NOMO-1 treated with dmso at 0.1 percent for 144 hours (cell line): ENCODE measurements around the gene UNKL.

Source experiments
- DNase-seq: peaks from one replicate; lab custom pipeline; 2025; ENCODE audit not compliant: unreplicated experiment; lab: John Stamatoyannopoulos, UW

The UNKL gene, protein sequence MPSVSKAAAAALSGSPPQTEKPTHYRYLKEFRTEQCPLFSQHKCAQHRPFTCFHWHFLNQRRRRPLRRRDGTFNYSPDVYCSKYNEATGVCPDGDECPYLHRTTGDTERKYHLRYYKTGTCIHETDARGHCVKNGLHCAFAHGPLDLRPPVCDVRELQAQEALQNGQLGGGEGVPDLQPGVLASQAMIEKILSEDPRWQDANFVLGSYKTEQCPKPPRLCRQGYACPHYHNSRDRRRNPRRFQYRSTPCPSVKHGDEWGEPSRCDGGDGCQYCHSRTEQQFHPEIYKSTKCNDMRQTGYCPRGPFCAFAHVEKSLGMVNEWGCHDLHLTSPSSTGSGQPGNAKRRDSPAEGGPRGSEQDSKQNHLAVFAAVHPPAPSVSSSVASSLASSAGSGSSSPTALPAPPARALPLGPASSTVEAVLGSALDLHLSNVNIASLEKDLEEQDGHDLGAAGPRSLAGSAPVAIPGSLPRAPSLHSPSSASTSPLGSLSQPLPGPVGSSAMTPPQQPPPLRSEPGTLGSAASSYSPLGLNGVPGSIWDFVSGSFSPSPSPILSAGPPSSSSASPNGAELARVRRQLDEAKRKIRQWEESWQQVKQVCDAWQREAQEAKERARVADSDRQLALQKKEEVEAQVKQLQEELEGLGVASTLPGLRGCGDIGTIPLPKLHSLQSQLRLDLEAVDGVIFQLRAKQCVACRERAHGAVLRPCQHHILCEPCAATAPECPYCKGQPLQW

DNA sequence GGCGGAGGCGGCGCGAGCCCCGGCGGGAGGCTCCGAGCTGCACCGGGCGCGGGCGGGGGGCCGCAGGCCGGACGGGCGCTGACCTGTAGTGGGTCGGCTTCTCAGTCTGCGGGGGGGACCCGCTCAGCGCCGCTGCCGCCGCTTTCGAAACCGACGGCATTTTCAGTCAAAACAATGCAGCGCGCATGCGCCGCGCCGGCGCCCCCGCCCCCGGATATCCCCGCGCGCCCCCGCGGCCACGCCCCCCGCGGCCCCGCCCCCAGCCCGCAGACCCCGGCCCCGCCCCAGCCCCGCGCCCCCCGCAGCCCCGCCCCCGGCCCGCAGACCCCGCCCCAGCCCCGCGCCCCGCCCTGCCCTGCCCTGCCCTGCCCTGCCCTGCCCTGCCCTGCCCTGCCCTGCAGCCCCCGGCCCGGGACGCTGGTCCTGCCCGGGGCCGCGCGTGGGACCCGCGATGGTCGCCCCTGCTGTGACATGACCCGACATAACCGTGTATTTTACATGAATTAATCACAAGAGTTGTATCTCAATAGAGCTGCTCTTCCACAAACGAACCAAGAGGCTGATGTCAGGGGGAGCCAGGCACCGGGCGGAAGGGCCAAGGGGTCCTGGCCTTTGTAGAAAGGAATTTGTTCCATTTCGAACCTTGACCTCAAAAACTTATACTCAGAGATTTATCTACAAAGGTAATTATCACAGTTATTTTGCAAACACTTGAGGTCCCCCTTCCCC lies at the start of gene UNKL:
Gene UNKL, minus strand, starts transcription at position 173 of the 729 bp plus-strand sequence. Its CDS starts 13 bp downstream, at position 160.
- peak; percentile 5 for DNase-seq

DNA sequence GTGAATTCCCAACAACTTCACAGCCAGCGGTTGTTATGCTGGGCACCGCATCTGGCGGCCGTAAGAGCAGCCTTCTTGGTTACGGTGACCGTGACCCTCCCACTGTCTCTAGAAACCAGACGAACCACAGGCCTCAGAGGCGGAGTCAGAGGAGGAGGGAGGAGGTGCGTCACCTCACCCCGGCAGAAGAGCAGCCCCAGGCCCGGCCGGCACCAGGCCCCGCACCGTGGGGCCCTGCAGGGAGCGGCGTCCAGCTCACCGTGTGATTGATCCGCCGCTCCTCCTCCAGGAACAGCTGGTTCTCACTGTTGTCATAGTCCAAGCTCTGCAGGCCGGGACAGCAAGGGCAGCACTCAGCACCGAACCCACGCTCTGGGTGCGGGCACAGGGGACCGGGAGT lies 46.6 kb upstream of the UNKL start:
- no peak for DNase-seq

DNA sequence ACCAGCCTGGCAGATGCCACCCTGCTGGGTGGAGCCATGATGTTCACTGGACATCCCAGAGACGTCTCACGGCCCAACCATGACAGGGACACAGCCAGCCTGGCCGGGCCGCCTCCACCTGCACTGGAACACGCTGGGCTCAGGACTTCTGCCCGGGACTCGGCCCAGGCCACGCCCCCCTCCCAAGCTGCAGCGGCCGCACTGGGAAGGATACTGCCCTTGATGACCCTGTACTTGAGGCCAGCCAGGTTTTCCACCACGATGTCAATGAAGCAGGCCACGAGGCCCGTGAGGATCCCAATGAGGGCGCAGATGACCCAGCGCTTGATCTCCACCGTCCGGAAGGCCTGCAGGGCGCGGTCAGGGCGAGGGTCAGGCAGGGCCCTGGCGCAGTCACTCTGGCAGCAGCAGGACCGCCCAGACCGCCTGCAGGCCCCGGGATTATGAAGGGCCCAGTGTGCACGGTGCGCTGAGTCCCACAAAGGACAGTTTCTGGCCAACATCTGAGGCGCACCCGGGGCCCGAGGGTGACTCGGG lies 46.2 kb upstream of the UNKL start:
- DNase-seq: no peak

DNA sequence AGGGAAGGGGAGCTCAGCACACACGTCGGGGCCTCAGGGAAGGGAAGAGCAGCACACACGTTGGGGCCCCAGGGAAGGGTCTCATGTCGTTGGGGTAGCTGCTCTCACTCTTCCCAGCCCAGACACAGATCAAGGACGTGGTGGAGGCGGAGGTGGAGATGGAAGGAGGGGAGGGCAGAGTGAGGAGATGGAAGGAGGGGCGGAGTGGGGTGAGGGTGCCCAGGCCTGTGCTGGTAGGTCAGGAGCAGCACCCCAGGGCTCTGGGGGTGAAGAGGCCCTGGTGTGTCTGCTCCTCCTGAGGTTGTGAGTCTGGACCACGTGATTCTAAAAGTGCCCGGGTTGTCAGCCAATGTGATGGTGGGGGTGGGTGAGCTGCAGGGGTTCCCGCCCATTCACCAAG lies 45.5 kb upstream of the UNKL start:
- no peak for DNase-seq

DNA sequence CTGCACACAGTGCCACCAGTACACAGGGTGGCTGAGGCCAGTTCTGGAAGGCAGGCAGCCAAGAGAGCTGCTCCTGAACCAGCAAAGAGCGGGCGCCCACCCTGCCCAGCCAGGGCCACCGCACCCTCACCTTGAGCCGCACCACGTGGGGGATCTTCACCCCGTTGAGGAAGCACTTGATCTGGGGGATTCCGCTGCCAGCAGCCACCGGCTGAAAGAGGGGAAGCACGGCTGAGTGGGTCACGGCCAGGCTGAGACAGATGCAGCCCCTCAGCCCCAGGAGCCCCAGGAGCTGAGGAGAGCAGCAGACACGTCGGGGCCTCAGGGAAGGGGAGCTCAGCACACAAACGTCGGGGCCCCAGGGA lies 44.5 kb upstream of the UNKL start:
- DNase-seq: no peak

DNA sequence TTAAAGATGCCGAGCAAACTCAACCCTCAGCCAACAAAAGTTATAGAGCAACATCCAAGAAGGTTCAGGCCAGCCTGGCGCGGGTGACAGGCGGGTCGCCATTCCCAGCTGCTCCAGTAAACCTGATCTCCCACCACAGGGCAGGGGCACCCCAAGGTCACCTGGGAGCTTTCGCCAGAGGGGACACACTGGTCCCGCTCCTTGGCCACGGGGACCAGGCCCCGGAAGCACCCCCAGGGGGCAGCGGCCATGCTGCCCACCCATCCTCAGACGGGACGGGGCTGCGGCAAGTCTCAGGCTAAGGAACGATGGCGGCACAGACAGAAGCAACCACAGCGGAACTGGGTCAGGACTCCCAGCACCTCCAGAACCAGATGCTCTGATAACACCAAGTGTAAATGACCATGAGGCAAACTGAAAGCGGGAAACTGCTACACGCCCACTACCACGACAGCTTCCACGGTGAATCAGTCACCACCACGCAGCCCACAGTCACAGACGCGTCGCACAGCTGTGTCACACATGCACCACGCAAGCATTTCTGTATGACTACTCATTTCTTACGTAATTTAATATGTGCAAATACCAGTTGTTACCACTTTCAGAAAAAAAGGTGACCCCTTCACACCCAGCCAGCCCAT lies 44.0 kb upstream of the UNKL start:
- no peak for DNase-seq

DNA sequence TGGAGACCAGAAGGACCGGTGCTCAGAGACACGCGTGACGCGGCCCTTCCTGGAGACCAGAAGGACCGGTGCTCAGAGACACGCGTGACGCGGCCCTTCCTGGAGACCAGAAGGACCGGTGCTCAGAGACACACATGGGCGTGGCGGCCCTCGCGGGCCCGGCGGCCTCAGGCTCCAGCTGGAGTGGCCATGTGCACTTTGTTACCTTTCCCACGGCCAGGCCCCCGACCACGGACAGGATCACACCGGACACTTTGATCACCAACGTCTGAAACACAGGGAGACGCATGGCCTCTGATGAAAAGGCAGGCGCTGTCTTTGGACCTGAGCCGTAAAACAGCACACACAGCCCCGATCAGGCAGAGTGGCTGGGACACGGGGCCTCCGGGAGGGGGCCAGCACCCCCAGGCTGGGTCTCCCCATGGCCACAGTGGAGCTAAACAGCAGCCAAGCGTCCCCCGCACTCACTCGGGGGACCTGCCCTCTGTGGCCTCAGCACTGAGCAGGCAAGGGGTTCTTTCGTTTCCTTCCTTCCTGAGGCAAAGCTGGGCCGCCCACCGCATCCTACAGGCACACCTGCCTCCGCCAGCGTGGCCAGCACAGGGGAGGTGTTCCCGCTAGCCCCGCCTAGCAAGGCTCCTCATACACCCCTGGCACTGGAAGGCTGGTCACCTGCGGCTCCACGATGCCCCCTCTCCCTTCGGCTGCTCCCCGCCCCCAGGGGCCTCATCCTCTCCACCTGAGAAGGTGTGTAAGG lies 43.2 kb upstream of the UNKL start:
- no peak for DNase-seq

DNA sequence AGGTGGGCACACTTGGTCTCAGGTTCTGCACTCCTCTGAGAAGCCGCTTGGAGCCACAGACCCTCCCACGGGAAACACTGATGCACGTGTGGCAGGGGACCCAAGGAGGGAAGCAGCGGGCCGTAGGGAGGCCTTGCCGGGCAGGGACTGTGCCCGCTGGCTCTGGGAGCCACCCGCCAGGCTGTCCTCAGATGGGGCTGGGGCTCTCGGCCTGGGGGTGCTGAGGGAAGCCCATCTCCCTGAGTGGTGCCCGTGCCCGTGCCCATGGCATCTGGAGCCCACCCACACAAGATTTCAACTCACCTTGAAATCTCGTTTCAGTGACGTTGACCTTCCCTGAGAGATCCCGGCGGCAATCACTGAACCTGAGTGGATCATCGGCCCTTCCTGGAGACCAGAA lies 42.4 kb upstream of the UNKL start:
- no peak for DNase-seq

DNA sequence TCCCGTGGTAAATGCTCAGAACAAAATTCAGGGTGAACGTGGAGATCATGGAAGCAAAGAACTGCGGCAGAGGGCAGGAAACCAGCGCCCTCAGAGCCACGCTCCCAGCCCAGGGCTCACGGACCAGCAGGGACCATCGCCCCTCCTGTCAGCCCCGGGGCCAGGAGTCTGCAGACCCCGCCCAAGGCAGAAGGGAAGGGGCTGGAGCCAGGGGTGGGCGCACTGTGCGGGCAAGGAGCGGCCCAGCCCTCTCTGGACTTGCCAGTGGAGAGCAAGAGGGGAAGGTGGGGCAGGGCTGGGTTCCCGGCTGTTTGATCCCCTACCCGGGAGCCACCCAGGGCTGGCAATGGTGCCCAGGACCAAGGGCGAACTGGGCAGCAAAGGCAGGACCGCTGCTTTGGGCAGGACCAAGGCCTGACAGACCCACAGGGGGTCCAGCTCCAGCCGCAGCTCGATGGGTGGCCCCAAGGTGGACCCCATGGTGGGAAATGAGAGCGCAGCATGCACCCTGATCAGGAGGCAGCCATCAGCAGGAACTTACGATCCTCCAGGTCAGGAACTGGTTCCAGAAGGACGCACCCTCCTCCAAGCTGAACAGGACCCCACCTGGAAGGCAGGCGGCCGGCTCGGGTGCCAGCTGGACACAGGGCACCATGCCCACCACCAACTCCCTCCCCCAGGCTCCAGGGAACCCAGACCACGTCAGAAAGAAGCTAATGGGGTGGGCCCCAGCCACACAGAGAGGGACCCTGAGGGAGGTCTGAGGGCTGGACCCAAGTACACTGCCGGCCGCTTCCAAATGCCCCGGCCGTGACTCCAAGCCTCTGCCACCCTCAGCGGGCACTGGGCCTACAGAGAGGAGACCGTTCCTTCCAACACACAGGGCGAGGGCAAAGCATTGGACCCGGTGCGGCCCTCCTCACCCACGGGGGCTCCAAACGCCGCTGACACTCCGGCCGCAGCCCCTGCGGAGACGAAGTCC lies 41.0 kb upstream of the UNKL start:
- no peak for DNase-seq

DNA sequence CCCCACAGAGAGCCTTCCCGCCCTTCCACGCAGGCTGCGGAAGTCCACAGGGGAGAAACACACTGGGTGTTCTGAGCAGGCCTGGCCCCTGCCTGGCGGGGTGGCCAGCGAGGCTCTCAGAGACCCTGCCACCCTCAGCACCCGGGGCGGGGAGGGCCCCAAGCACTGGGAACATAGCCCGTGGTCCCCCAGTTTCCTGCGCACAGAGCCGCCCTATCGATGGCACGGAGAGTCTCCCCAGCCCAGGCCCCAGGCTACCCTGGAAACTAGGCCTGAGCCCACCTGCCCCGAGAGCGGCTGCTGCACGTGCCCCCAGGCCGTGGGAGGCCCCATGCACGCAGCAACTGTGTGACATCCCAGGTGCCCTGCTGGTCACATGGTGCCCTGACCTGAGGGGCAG lies 40.1 kb upstream of the UNKL start:
- DNase-seq: no peak

DNA sequence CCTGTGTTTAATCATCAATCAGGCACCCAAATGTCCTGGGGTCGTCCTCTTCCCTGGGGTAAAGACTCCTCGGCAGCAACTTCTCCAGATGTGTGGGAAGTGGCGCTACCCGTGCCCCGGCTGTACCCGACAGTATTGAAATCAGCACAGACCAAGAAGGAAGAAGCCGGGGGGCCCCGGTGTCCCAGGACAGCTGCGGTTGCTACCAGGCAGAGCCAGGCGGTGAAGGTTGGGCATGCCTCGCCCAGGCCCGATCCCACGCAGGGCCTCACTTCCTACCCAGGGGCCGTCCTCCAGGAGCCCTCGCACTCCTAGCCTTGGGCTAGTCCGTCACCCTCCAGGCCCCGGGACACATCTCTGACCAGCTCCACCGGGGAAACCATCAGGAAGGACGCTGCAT lies 38.8 kb upstream of the UNKL start:
- DNase-seq: no peak

DNA sequence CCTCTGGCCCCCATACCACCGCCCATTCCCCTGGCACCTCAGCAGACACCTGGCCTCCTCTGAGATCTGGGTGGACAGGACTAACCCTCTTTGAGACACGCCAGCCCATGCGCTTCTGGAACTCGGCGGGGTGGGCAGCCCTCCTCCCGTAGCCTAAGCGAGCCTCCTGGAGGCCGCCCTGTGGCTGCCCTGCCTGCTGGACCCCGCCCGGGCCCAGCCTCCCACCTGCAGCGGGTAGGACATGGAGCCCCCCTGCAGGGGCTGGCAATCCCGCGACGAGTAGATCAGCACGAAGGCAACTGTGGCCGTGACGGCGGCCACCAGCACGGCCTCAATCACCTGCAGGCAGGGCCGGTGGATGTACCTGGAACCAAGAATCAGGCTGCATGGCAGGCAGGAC lies 38.0 kb upstream of the UNKL start:
- DNase-seq: no peak

DNA sequence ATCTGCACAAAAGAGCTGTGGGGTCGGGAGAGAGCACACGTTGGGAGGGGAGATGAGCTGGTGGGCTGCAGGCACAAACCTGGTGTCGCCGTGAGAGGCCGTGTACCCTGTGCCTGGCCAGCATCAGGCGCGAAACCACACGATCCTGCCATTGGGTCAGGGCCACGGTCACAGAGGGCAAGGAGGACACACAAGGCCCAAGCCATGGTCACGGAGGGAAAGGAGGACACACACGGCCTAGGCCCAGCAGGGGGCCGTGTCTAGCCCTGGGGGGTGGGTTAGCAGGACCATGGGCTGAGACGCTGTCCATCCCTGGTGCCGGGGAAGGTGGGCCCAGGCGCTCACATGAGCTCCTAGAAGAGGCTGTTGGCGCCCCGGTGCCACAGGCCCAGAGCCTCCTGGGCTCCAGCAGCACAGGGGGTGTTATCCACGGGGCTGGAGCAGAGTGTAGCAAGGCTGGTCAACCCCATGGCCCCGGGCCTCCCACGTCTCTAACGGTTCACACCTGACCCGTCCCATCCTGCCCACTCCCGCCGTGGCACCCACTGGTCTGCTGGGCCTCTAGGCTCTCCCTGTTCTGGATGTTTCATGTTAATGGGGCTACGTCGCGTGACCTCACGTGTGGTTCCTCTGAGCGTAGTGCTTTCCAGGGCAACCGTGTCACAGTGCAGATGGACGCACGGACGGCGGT lies 37.3 kb upstream of the UNKL start:
- no peak for DNase-seq

DNA sequence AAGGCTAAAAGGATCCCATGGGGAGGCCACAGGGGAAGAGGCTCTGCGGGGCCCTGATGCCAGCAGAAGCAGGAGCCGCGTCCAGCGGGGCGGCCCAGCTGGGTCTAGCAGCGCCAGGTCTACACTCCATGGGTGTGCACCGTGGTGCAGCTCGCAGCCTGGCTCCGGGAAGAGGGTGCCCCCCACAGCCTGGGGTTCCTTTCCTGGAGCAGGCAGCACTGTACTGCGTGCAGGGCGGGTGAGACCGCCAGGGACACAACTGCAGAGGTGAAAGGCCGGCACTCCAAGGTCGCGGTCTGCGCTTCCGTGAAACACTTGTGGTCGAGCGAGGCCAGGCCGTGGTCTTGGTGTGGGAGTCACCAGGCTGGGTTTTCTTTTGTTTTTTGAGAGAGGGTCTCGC lies 36.3 kb upstream of the UNKL start:
- DNase-seq: no peak

DNA sequence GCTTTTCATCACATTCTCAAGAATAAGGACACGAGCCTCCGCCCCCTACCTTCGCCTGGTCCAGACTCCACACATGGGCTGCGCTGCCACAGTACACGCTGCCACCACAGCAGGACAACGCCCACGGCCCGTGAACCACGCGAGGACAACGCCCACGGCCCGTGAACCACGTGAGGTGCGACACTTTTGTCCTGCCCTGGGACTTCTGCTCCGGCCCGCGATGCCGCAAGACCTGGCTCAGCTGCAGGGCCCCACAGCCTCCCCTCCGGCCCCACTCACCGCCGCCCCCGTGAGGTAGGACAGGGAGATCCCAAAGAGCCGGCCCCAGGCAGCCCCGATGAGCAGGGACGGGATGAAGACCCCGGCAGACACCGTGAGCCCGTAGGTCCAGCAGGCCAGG lies 35.7 kb upstream of the UNKL start:
- no peak for DNase-seq

DNA sequence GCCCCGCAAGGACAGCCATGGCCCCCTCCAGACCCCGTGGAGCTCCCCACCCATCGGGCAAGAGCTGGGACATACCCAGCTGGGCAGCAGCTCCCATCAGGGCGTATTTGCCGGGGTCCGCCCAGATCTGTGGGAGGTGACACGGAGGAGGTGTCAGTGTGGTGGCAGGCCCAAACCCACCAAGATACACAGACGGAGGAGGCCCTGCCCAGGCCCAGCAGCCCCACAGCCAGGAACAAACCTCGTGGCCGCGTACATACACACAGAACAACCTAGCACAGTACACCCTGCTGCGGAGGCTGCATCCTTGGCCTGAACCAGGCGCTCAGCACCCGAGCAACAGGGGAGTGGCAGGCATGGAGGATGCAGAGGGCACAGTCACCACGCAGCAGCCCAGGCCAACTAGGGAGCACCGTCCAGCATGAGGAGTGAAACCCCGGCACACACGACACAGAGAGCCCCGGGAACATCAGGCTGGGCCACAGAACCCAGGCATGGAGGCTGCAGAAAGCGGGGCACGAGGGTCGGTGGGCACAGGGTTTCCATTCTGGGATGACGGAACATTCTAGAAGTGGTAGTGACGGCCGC lies 34.8 kb upstream of the UNKL start:
- DNase-seq: no peak

DNA sequence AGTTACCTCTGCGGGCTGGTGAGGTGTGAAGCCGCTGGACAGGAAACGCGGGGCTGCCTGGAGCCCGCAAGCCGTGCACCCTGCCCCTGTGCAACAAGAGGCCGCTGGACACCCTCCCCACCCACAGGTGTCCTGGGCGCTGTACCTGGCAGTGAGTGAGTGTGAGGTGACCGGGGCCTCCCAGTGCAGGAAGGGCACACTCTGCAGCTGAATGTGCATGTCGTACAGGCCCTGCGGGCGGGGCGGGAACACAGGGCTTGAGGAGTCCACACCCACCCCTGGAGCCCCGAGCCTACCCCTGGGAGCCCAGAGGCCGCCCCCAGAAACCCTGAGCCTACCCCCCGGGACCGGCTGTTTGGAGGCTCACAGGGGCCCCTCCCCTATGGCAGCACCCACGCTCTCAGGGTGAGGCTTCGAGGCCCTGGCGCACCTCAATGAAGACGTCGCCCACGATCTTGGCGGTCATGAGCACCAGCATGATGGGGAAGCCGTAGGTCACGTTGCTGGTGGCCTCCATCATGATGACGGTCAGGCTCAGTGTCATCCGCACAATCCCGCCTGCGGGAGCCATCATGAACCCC lies 34.1 kb upstream of the UNKL start:
- no peak for DNase-seq

DNA sequence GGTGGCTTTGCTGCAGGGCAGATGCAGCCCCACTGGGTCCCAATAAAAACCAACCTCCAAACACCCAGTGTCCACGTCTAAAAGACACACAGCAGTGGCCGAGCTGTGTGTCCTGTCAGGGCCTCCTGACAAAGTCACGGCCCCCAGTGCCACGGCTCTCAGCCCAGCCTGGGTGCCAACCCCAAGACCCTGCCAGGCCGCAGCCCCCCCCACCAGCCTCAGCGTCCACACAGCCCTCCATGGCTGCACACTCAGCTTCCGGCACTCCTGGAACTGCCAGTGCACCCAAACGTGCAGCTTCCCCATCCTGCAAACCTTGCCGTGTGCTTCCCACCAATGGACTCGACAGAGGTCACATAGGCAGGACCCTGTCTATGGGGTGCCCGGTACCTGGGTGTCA lies 33.5 kb upstream of the UNKL start:
- no peak for DNase-seq
